ENCODE data around the gene SDK1.

Gene SDK1

DNA sequence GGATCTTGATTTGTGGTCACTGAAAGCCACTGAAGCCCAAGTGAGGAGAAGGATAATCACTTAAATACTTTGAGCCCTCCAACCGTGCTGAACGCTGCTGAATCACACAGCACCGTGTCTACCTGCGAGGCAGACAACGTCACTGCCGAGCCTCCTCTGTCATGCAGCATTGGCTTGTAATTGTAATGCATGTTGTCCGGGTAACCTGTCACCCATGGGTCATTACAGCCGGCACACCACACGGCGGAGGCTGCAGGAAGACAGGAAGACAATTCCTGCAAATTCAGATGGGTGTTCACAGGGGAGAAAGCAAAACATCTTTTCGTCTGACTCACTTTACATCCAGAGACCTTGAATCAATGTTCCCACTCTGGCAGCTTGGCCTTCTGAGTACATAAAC lies 835.0 kb downstream of the SDK1 start:
- WGBS (ENCODE audit: extremely low coverage, insufficient coverage, insufficient read length): no CpG with 5 or more reads among the region's 11 CpGs
- no peak overlapping the region for H4K91ac ChIP-seq (ENCODE audit: low read depth, low read length)
- no peak overlapping the region for H2AK5ac ChIP-seq (ENCODE audit: low read length)

DNA sequence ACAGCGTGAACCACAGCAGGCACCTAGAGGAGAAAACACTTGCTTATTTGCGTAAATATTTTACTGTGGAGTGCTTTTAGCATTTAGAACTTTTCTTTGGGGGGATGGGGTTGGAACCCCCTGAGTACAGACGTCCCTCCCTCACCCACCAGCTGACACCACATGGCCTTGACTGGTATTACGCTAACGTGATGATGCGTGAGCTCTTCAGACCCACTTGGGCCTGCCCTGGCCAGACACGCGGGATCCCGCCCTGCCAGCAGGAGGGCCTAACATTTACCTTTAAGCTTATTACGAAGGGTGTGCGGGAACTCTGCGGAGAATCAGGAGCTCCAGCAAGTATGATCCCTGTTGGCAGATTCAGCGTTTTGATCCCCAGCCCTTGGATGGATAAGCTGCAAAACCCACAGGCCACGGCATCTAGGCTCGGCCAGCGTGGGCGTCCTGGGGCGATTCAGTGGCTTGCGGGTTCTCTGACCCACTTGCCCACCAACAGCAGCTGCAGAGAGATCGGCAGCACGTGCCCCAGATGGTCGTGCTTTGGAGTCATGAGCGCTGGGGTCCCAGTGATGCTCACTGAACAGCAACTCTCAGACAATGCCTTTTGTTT lies 835.6 kb downstream of the SDK1 start:
- Histone ChIP-seq H3K79me1 (ENCODE audit: low read length) (no peaks in the 10 kb centered on the region), H3K4me2 (ENCODE audit: low read length) (no peak overlapping the region), H3K9me3 (ENCODE audit: insufficient read depth, low read depth, low read length) (no peaks in the 10 kb centered on the region), H3K27me3 (ENCODE audit: insufficient read depth, low read length) (no peaks in the 10 kb centered on the region), H4K91ac (ENCODE audit: low read depth, low read length) (no peak overlapping the region), H3K9ac (ENCODE audit: low read length) (no peak overlapping the region), H4K8ac (ENCODE audit: low read depth, low read length) (no peak overlapping the region), H3K4me1 (ENCODE audit: control insufficient read depth in 1 of 2, insufficient read depth in 2 of 2, low read length in 2 of 2) (no peaks in the 10 kb centered on the region), H2AFZ (ENCODE audit: insufficient read depth, low read length, poor library complexity) (no peak overlapping the region), H3K36me3 (ENCODE audit: control insufficient read depth in 1 of 2, insufficient read depth in 2 of 2, low read length in 2 of 2) (peaks cover 29 to 33% of the 10 kb centered on the region in 2 experiments), H3K27ac (ENCODE audit: low read depth, low read length) (no peak overlapping the region), H3K18ac (ENCODE audit: low read length) (no peak overlapping the region), H2AK5ac (ENCODE audit: low read length) (no peak overlapping the region), H3K4ac (ENCODE audit: low read depth, low read length) (no peak overlapping the region), H2BK5ac (ENCODE audit: low read depth, low read length, poor library complexity) (no peak overlapping the region), H3K79me2 (ENCODE audit: control insufficient read depth, insufficient read depth, low read length, poor library complexity) (no peaks in the 10 kb centered on the region), H3K14ac (ENCODE audit: low read length) (no peak overlapping the region), H2BK12ac (ENCODE audit: low read length) (no peak overlapping the region), H3K23ac (ENCODE audit: low read length) (no peak overlapping the region), H3K4me3 (ENCODE audit: low read depth, low read length) (no peak overlapping the region), H2BK120ac (ENCODE audit: insufficient read depth, low read length, poor library complexity) (no peak overlapping the region), H4K12ac (ENCODE audit: low read depth, low read length) (no peak overlapping the region)
- DNase-seq: no peak
- WGBS (ENCODE audit: extremely low coverage, insufficient coverage, insufficient read length): no CpG with 5 or more reads among the region's 23 CpGs

More for the DNA sequence above, 835.0 kb downstream of the SDK1 start:
- H2BK5ac ChIP-seq (ENCODE audit: low read depth, low read length, poor library complexity): no peak overlapping the region
- H2BK12ac ChIP-seq (ENCODE audit: low read length): no peak overlapping the region
- H3K9ac ChIP-seq (ENCODE audit: low read length): no peak overlapping the region
- H4K8ac ChIP-seq (ENCODE audit: low read depth, low read length): no peak overlapping the region
- no peak overlapping the region for H3K4me2 ChIP-seq (ENCODE audit: low read length)
- DNase-seq: peak in 1 of 2 donors; percentile 34
- H3K36me3 ChIP-seq (ENCODE audit: control insufficient read depth in 1 of 2, insufficient read depth in 2 of 2, low read length in 2 of 2): peaks cover 29 to 33% of the 10 kb centered on the region in 2 experiments
- no peak overlapping the region for H2BK120ac ChIP-seq (ENCODE audit: insufficient read depth, low read length, poor library complexity)
- H3K4ac ChIP-seq (ENCODE audit: low read depth, low read length): no peak overlapping the region
- H3K18ac ChIP-seq (ENCODE audit: low read length): no peak overlapping the region
- H3K79me2 ChIP-seq (ENCODE audit: control insufficient read depth, insufficient read depth, low read length, poor library complexity): no peaks in the 10 kb centered on the region
- no peak overlapping the region for H3K27ac ChIP-seq (ENCODE audit: low read depth, low read length)
- no peak overlapping the region for H4K12ac ChIP-seq (ENCODE audit: low read depth, low read length)
- H3K9me3 ChIP-seq (ENCODE audit: insufficient read depth, low read depth, low read length): no peaks in the 10 kb centered on the region
- H3K79me1 ChIP-seq (ENCODE audit: low read length): no peaks in the 10 kb centered on the region
- no peaks in the 10 kb centered on the region for H3K4me1 ChIP-seq (ENCODE audit: control insufficient read depth in 1 of 2, insufficient read depth in 2 of 2, low read length in 2 of 2)
- H3K27me3 ChIP-seq (ENCODE audit: insufficient read depth, low read length): no peaks in the 10 kb centered on the region
- H2AFZ ChIP-seq (ENCODE audit: insufficient read depth, low read length, poor library complexity): no peak overlapping the region
- no peak overlapping the region for H3K23ac ChIP-seq (ENCODE audit: low read length)
- H3K4me3 ChIP-seq (ENCODE audit: low read depth, low read length): no peak overlapping the region
- H3K14ac ChIP-seq (ENCODE audit: low read length): no peak overlapping the region

DNA sequence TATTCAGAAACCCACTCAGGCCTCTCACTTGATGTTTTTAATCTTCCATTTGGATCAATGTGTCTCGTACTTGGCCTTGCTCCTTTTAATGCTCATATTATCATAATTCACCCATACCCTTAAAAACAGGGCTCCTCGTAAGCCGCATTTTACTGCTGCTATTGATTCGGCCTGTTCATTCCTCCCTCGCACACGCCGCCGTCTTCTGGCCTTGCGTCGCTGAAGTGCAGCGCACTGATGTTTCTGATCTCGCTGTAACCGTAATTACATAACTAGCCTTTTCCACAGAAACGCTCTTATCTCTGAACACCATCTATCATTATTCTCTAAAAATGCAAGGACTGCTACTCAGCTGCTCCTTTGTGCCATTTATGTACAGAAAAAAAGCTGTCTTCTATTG lies 836.5 kb downstream of the SDK1 start:
- H3K14ac ChIP-seq (ENCODE audit: low read length): no peak overlapping the region
- no peak overlapping the region for H3K9ac ChIP-seq (ENCODE audit: low read length)
- H3K4me1 ChIP-seq (ENCODE audit: control insufficient read depth in 1 of 2, insufficient read depth in 2 of 2, low read length in 2 of 2): no peaks in the 10 kb centered on the region
- no peak overlapping the region for H4K8ac ChIP-seq (ENCODE audit: low read depth, low read length)
- no peaks in the 10 kb centered on the region for H3K79me1 ChIP-seq (ENCODE audit: low read length)
- H2AK5ac ChIP-seq (ENCODE audit: low read length): no peak overlapping the region
- H3K79me2 ChIP-seq (ENCODE audit: control insufficient read depth, insufficient read depth, low read length, poor library complexity): no peaks in the 10 kb centered on the region
- no peak overlapping the region for H3K4me2 ChIP-seq (ENCODE audit: low read length)
- no peak overlapping the region for H2AFZ ChIP-seq (ENCODE audit: insufficient read depth, low read length, poor library complexity)
- no peak overlapping the region for H3K27ac ChIP-seq (ENCODE audit: low read depth, low read length)
- H3K4me3 ChIP-seq (ENCODE audit: low read depth, low read length): no peak overlapping the region
- H3K36me3 ChIP-seq (ENCODE audit: control insufficient read depth in 1 of 2, insufficient read depth in 2 of 2, low read length in 2 of 2): peaks cover 25% of the 10 kb centered on the region in 2 experiments
- DNase-seq: no peak
- H4K12ac ChIP-seq (ENCODE audit: low read depth, low read length): no peak overlapping the region
- no peak overlapping the region for H2BK5ac ChIP-seq (ENCODE audit: low read depth, low read length, poor library complexity)
- no peaks in the 10 kb centered on the region for H3K27me3 ChIP-seq (ENCODE audit: insufficient read depth, low read length)
- WGBS (ENCODE audit: extremely low coverage, insufficient coverage, insufficient read length): no CpG with 5 or more reads among the region's 14 CpGs
- H3K9me3 ChIP-seq (ENCODE audit: insufficient read depth, low read depth, low read length): no peaks in the 10 kb centered on the region
- no peak overlapping the region for H3K23ac ChIP-seq (ENCODE audit: low read length)
- no peak overlapping the region for H2BK120ac ChIP-seq (ENCODE audit: insufficient read depth, low read length, poor library complexity)
- no peak overlapping the region for H4K91ac ChIP-seq (ENCODE audit: low read depth, low read length)
- H2BK12ac ChIP-seq (ENCODE audit: low read length): no peak overlapping the region
- no peak overlapping the region for H3K18ac ChIP-seq (ENCODE audit: low read length)
- no peak overlapping the region for H3K4ac ChIP-seq (ENCODE audit: low read depth, low read length)

DNA sequence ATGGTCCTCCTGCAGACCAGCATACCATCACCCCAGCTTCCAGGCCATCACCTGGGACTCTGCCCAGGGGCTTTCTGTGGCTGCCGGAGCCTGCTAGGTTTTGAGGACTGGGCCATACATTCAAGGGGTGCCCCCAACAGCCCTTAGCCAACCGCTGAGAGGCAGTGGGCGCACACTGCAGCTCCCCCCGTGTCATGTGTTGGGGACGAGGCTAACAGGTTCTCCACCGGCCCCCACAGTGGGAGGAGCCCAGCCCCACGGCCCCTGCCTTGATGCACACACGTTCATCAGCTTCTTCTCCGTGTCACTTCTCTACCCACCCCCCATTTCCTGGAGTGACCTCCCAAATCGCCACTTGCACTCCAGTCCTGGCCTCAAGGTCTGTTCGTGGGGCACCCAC lies 837.8 kb downstream of the SDK1 start:
- H3K9me3 ChIP-seq (ENCODE audit: insufficient read depth, low read depth, low read length): no peaks in the 10 kb centered on the region

More for the DNA sequence above, 837.8 kb downstream of the SDK1 start:
- Histone ChIP-seq H3K27me3 (ENCODE audit: insufficient read depth, low read length) (no peaks in the 10 kb centered on the region), H3K79me1 (ENCODE audit: low read length) (no peaks in the 10 kb centered on the region), H3K79me2 (ENCODE audit: control insufficient read depth, insufficient read depth, low read length, poor library complexity) (no peaks in the 10 kb centered on the region), H3K18ac (ENCODE audit: low read length) (no peak overlapping the region), H2BK120ac (ENCODE audit: insufficient read depth, low read length, poor library complexity) (no peak overlapping the region), H3K23ac (ENCODE audit: low read length) (no peak overlapping the region), H4K8ac (ENCODE audit: low read depth, low read length) (no peak overlapping the region), H3K14ac (ENCODE audit: low read length) (no peak overlapping the region), H3K9ac (ENCODE audit: low read length) (no peak overlapping the region), H4K91ac (ENCODE audit: low read depth, low read length) (no peak overlapping the region), H3K4me2 (ENCODE audit: low read length) (no peak overlapping the region), H2AK5ac (ENCODE audit: low read length) (no peak overlapping the region), H4K12ac (ENCODE audit: low read depth, low read length) (no peak overlapping the region), H3K27ac (ENCODE audit: low read depth, low read length) (no peak overlapping the region), H2BK5ac (ENCODE audit: low read depth, low read length, poor library complexity) (no peak overlapping the region), H3K4me3 (ENCODE audit: low read depth, low read length) (no peak overlapping the region), H2BK12ac (ENCODE audit: low read length) (no peak overlapping the region), H2AFZ (ENCODE audit: insufficient read depth, low read length, poor library complexity) (no peak overlapping the region), H3K4ac (ENCODE audit: low read depth, low read length) (no peak overlapping the region), H3K36me3 (ENCODE audit: control insufficient read depth in 1 of 2, insufficient read depth in 2 of 2, low read length in 2 of 2) (peaks cover 19 to 25% of the 10 kb centered on the region in 2 experiments), H3K4me1 (ENCODE audit: control insufficient read depth in 1 of 2, insufficient read depth in 2 of 2, low read length in 2 of 2) (no peaks in the 10 kb centered on the region)
- no peak for DNase-seq
- WGBS (ENCODE audit: extremely low coverage, insufficient coverage, insufficient read length): no CpG with 5 or more reads among the region's 11 CpGs

All from trophoblast cell (in vitro differentiated cells and primary cell).